ENCODE results near the gene TKFC.

The TKFC gene

GRCh38 chr11:61332797-61333549 is at the start of gene TKFC, which contains the start of gene DDB1:
TKFC (plus strand) TSS chr11:61333228; CDS start chr11:61334729, 1,501 bp downstream.
DDB1 (minus strand) TSS chr11:61333105; CDS start chr11:61332968, 137 bp downstream.
- in situ Hi-C loops (cut with HindIII; ENCODE audit: low sequenced_read_pairs): no loop called here

- in situ Hi-C loops (cut with HindIII; ENCODE audit: low sequenced_read_pairs): no loop called here
These were observed 49.4 kb upstream of the TKFC start for GRCh38 chr11:61283613-61284012.

GRCh38 chr11:61287338-61287977 is 45.6 kb upstream of the TKFC start:
- in situ Hi-C loops (cut with HindIII; ENCODE audit: low sequenced_read_pairs): no loop called here

GRCh38 chr11:61290905-61291690 is 41.9 kb upstream of the TKFC start:
- in situ Hi-C loops (cut with HindIII; ENCODE audit: low sequenced_read_pairs): no loop called here

- in situ Hi-C loops (cut with HindIII; ENCODE audit: low sequenced_read_pairs): no loop called here
These were observed 40.7 kb upstream of the TKFC start for GRCh38 chr11:61292356-61292755.

GRCh38 chr11:61293867-61294716 is 38.9 kb upstream of the TKFC start:
- in situ Hi-C loops (cut with HindIII; ENCODE audit: low sequenced_read_pairs): no loop called here

GRCh38 chr11:61294717-61295595 is 38.1 kb upstream of the TKFC start, which contains the start of gene VWCE:
VWCE (minus strand) TSS chr11:61295316; CDS start chr11:61295037, 279 bp downstream.
- in situ Hi-C loops (cut with HindIII; ENCODE audit: low sequenced_read_pairs): no loop called here

GRCh38 chr11:61295596-61295926 is 37.5 kb upstream of the TKFC start:
- in situ Hi-C loops (cut with HindIII; ENCODE audit: low sequenced_read_pairs): no loop called here

GRCh38 chr11:61297341-61297740 is 35.7 kb upstream of the TKFC start:
- in situ Hi-C loops (cut with HindIII; ENCODE audit: low sequenced_read_pairs): no loop called here

- in situ Hi-C loops (cut with HindIII; ENCODE audit: low sequenced_read_pairs): no loop called here
These were observed 35.3 kb upstream of the TKFC start for GRCh38 chr11:61297746-61298145.

GRCh38 chr11:61298663-61299244 is 34.3 kb upstream of the TKFC start:
- in situ Hi-C loops (cut with HindIII; ENCODE audit: low sequenced_read_pairs): no loop called here

GRCh38 chr11:61302550-61302949 is 30.5 kb upstream of the TKFC start:
- in situ Hi-C loops (cut with HindIII; ENCODE audit: low sequenced_read_pairs): no loop called here

- in situ Hi-C loops (cut with HindIII; ENCODE audit: low sequenced_read_pairs): no loop called here
These were observed 29.3 kb upstream of the TKFC start for GRCh38 chr11:61303725-61304124.

- in situ Hi-C loops (cut with HindIII; ENCODE audit: low sequenced_read_pairs): no loop called here
These were observed 27.6 kb upstream of the TKFC start for GRCh38 chr11:61305417-61305816.

GRCh38 chr11:61306221-61306620 is 26.8 kb upstream of the TKFC start:
- in situ Hi-C loops (cut with HindIII; ENCODE audit: low sequenced_read_pairs): no loop called here

GRCh38 chr11:61307354-61307753 is 25.7 kb upstream of the TKFC start:
- in situ Hi-C loops (cut with HindIII; ENCODE audit: low sequenced_read_pairs): no loop called here

GRCh38 chr11:61309141-61309540 is 23.9 kb upstream of the TKFC start:
- in situ Hi-C loops (cut with HindIII; ENCODE audit: low sequenced_read_pairs): no loop called here

- in situ Hi-C loops (cut with HindIII; ENCODE audit: low sequenced_read_pairs): no loop called here
These were observed 23.3 kb upstream of the TKFC start for GRCh38 chr11:61309739-61310138.

- in situ Hi-C loops (cut with HindIII; ENCODE audit: low sequenced_read_pairs): no loop called here
These were observed 22.3 kb upstream of the TKFC start for GRCh38 chr11:61310749-61311148.
